GM21360 (cell line): ENCODE results near the gene ZNF394.
A peak's percentile ranks its signal among the peaks of the same experiment; 100 is the strongest.

ENCODE experiments used
- ATAC-seq: cut with Tn5 transposase; IDR thresholded peaks from one replicate; pipeline ENCODE4 v1.9.1; 2021; ENCODE audit warnings: mild to moderate bottlenecking, moderate library complexity; ENCODE audit not compliant: unreplicated experiment

The ZNF394 gene

GRCh38 chr7:99497766-99498545, 2.1 kb downstream of the ZNF394 start:
- ATAC-seq, result no peak

GRCh38 chr7:99493823-99494222, 6.3 kb downstream of the ZNF394 start:
- no peak for ATAC-seq

GRCh38 chr7:99490878-99491277, 9.2 kb downstream of the ZNF394 start:
- no peak for ATAC-seq

- ATAC-seq, result no peak
Observed at GRCh38 chr7:99489235-99489634, 10.8 kb downstream of the ZNF394 start.

- no peak for ATAC-seq
Observed at GRCh38 chr7:99485094-99485493, 15.0 kb downstream of the ZNF394 start.

- no peak for ATAC-seq
Observed at GRCh38 chr7:99478464-99479440, 21.3 kb downstream of the ZNF394 start.

- ATAC-seq, result no peak
Observed at GRCh38 chr7:99476107-99476506, 24.0 kb downstream of the ZNF394 start.

GRCh38 chr7:99473315-99473596, 26.8 kb downstream of the ZNF394 start:
- ATAC-seq, result no peak

GRCh38 chr7:99472561-99473314, 27.3 kb downstream of the ZNF394 start, which contains the start of gene ZNF789:
ZNF789 (plus strand) TSS chr7:99472890; CDS start chr7:99476457, 3,567 bp downstream.
- peak; percentile 97 for ATAC-seq

GRCh38 chr7:99469381-99470065, 30.6 kb downstream of the ZNF394 start:
- no peak for ATAC-seq

GRCh38 chr7:99468336-99468918, 31.7 kb downstream of the ZNF394 start:
- ATAC-seq, result no peak

- peak; percentile 11 for ATAC-seq
Observed at GRCh38 chr7:99465421-99465768, 34.7 kb downstream of the ZNF394 start.

GRCh38 chr7:99461221-99461620, 38.9 kb downstream of the ZNF394 start:
- ATAC-seq, result no peak

- ATAC-seq, result no peak
Observed at GRCh38 chr7:99460651-99461050, 39.4 kb downstream of the ZNF394 start.

- ATAC-seq, result no peak
Observed at GRCh38 chr7:99459087-99459486, 41.0 kb downstream of the ZNF394 start.

GRCh38 chr7:99457650-99458493, 42.2 kb downstream of the ZNF394 start:
- ATAC-seq, result no peak

GRCh38 chr7:99457050-99457649, 42.9 kb downstream of the ZNF394 start:
- no peak for ATAC-seq

GRCh38 chr7:99456288-99456687, 43.8 kb downstream of the ZNF394 start:
- no peak for ATAC-seq

- ATAC-seq, result no peak
Observed at GRCh38 chr7:99455874-99456273, 44.2 kb downstream of the ZNF394 start.
